MM.1S (cell line): Measurements from ENCODE around the gene NPIPA1.
"Not testable (repeated sequence)": the region's sequence is repeated elsewhere in the genome, so short reads cannot be mapped to it uniquely, and the experiment has no call there.

ENCODE experiments used
- DNase-seq: peaks from one replicate; pipeline ENCODE4 v3.0.0-alpha.2; 2015
- H2AFZ ChIP-seq: fragments of 300-600 bp; sonication (generic); 2 replicates; pipeline ENCODE4 v1.6.0; 2016; ENCODE audit warnings: antibody characterized with exemption, low read length
- H3F3A ChIP-seq: fragments of 300-600 bp; sonication (generic); 2 replicates; pipeline ENCODE4 v1.6.1; 2016; ENCODE audit warnings: mild to moderate bottlenecking, antibody characterized with exemption, low read length, moderate library complexity, mixed read lengths; ENCODE audit not compliant: insufficient read depth
- H3K27ac ChIP-seq: fragments of 300-600 bp; sonication (generic); 2 replicates; pipeline ENCODE4 v1.5.1; 2016; ENCODE audit warnings: mild to moderate bottlenecking, low read length
- H3K27me3 ChIP-seq: fragments of 300-600 bp; sonication (generic); replicated peaks from 2 replicates; pipeline ENCODE4 v1.6.0; 2016; ENCODE audit warnings: low read length; ENCODE audit not compliant: insufficient read depth
- H3K36me3 ChIP-seq: fragments of 300-600 bp; sonication (generic); replicated peaks from 2 replicates; pipeline ENCODE4 v1.6.1; 2016; ENCODE audit warnings: mild to moderate bottlenecking, low read length, mixed read lengths; ENCODE audit not compliant: insufficient read depth
- H3K4me1 ChIP-seq: fragments of 300-600 bp; sonication (generic); 2 replicates; pipeline ENCODE4 v1.6.1; 2016; ENCODE audit warnings: low read length, mixed read lengths
- H3K4me2 ChIP-seq: fragments of 300-600 bp; sonication (generic); 2 replicates; pipeline ENCODE4 v1.6.0; 2016; ENCODE audit warnings: low read depth, low read length
- H3K4me3 ChIP-seq: fragments of 300-600 bp; sonication (generic); 2 replicates; pipeline ENCODE4 v1.5.1; 2016; ENCODE audit warnings: low read length, mixed read lengths
- H3K79me2 ChIP-seq: fragments of 300-600 bp; sonication (generic); 2 replicates; pipeline ENCODE4 v1.6.1; 2016; ENCODE audit warnings: mixed run types, low read length, mixed read lengths
- H3K9ac ChIP-seq: fragments of 300-600 bp; sonication (generic); 2 replicates; pipeline ENCODE4 v1.6.1; 2016; ENCODE audit warnings: low read length, mixed read lengths
- H3K9me2 ChIP-seq: fragments of 300-600 bp; sonication (generic); replicated peaks from 2 replicates; pipeline ENCODE4 v1.6.1; 2016; ENCODE audit warnings: mild to moderate bottlenecking, low read length, mixed read lengths; ENCODE audit not compliant: insufficient read depth
- H3K9me3 ChIP-seq: fragments of 300-600 bp; sonication (generic); replicated peaks from 2 replicates; pipeline ENCODE4 v1.6.1; 2016; ENCODE audit warnings: mild to moderate bottlenecking, low read length, mixed read lengths; ENCODE audit not compliant: insufficient read depth
- H4K20me1 ChIP-seq: fragments of 300-600 bp; sonication (generic); 2 replicates; pipeline ENCODE4 v1.6.1; 2016; ENCODE audit warnings: mild to moderate bottlenecking, low read length, moderate library complexity, mixed read lengths; ENCODE audit not compliant: insufficient read depth
- EZH2 ChIP-seq: fragments of 300-600 bp; sonication (generic); optimal IDR thresholded peaks from 2 replicates; pipeline ENCODE3; 2017; ENCODE audit warnings: low read depth, mild to moderate bottlenecking, antibody characterized with exemption, low read length, mixed read lengths
- EZH2phosphoT487 ChIP-seq: fragments of 300-600 bp; sonication (generic); IDR thresholded peaks from 2 replicates; pipeline ENCODE4 v1.6.1; 2018; ENCODE audit warnings: antibody characterized with exemption, low read length
- TF ChIP-seq, protein P1 (sequence below): fragments of 300-600 bp; sonication (generic); IDR thresholded peaks from 2 replicates; pipeline ENCODE4 v1.5.1; 2016; ENCODE audit warnings: antibody characterized with exemption, low read length, mixed read lengths

Gene NPIPA1

DNA sequence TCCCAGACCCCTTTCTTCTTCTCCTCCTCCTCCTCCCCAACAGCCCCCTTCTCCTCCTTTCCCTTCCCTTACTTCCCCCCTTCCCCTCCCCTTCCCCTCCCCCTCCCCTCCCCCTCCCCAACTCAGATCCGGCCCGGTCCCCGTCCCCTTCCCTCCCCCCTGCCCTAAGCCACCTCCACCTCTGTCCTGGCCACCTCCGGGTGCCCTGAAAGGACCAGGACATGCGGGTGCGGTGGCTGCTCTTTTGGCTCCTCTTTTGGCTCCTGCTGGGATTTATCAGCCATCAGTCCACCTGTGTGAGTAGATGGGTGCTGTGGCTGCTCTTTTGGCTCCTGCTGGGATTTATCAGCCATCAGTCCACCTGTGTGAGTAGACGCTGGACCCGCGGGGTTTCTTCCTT lies 751 bp downstream of the NPIPA1 start:
- H3K9ac ChIP-seq, H3K4me2 ChIP-seq, H2AFZ ChIP-seq, H3K4me3 ChIP-seq, H4K20me1 ChIP-seq, DNase-seq, H3K27ac ChIP-seq, H3F3A ChIP-seq, H3K27me3 ChIP-seq, H3K4me1 ChIP-seq, H3K9me3 ChIP-seq, H3K9me2 ChIP-seq, H3K36me3 ChIP-seq, H3K79me2 ChIP-seq: not testable (repeated sequence)

DNA sequence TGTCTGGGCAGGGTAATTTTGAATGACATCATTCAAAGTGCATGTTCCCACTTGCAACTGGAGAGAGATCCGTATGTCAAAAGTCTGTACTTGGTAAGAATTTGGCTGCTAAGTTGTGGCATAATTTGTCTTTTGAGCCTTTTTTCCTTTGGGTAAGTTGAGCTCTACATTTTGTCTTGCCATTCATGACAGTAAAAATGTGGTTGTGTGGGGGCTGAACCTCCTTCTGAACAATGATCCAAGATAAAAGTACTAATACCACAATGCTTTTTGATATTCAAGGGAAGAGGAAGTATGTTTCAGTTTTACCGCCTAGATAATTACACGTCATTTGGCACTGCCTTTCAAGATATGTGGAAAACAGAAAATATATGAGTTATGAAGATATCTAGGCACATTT lies 5.4 kb downstream of the NPIPA1 start:
- not testable (repeated sequence) for H3F3A ChIP-seq

DNA sequence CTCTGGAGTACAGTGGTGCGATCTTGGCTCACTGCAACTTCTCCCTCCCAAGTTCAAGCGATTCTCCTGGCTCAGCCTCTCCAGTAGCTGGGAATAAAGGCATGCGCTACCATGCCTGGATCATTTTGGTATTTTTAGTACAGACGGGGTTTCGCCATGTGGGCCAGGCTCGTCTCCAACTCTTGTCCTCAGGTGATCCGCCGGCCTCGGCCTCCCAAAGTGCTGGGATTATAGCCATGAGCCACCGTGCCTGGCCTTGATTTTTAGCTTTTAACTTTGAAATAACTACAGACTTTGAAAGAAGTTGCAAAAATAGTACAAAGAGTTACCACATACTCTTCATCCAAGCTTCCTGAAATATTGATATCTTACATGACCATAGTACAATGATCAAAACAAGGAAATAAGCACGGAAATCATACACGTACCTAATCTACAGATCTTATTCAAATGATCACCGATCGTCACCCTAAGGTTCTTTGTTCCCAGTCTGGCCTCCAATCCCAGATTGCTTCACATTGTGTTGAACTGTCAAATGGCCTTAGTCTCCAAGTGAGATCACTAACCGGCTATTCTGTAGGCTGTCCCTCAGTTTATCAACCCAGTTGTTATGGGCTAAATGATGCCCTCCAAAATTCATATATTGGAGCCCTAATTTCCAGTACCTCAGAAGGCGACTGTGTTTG lies 18.4 kb downstream of the NPIPA1 start:
- TF ChIP-seq EZH2phosphoT487: no peak
- no peak for TF ChIP-seq EZH2
- TF ChIP-seq, protein P1, sequence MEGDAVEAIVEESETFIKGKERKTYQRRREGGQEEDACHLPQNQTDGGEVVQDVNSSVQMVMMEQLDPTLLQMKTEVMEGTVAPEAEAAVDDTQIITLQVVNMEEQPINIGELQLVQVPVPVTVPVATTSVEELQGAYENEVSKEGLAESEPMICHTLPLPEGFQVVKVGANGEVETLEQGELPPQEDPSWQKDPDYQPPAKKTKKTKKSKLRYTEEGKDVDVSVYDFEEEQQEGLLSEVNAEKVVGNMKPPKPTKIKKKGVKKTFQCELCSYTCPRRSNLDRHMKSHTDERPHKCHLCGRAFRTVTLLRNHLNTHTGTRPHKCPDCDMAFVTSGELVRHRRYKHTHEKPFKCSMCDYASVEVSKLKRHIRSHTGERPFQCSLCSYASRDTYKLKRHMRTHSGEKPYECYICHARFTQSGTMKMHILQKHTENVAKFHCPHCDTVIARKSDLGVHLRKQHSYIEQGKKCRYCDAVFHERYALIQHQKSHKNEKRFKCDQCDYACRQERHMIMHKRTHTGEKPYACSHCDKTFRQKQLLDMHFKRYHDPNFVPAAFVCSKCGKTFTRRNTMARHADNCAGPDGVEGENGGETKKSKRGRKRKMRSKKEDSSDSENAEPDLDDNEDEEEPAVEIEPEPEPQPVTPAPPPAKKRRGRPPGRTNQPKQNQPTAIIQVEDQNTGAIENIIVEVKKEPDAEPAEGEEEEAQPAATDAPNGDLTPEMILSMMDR: no peak
- no peaks in the 10 kb centered on the region for H3K27me3 ChIP-seq

More for the DNA sequence above, 5.4 kb downstream of the NPIPA1 start:
- DNase-seq, H3K79me2 ChIP-seq, H3K9me2 ChIP-seq, H2AFZ ChIP-seq, H3K9ac ChIP-seq, H4K20me1 ChIP-seq, H3K36me3 ChIP-seq, H3K9me3 ChIP-seq, H3K27ac ChIP-seq, H3K4me2 ChIP-seq, H3K4me1 ChIP-seq, H3K4me3 ChIP-seq, H3K27me3 ChIP-seq: not testable (repeated sequence)

DNA sequence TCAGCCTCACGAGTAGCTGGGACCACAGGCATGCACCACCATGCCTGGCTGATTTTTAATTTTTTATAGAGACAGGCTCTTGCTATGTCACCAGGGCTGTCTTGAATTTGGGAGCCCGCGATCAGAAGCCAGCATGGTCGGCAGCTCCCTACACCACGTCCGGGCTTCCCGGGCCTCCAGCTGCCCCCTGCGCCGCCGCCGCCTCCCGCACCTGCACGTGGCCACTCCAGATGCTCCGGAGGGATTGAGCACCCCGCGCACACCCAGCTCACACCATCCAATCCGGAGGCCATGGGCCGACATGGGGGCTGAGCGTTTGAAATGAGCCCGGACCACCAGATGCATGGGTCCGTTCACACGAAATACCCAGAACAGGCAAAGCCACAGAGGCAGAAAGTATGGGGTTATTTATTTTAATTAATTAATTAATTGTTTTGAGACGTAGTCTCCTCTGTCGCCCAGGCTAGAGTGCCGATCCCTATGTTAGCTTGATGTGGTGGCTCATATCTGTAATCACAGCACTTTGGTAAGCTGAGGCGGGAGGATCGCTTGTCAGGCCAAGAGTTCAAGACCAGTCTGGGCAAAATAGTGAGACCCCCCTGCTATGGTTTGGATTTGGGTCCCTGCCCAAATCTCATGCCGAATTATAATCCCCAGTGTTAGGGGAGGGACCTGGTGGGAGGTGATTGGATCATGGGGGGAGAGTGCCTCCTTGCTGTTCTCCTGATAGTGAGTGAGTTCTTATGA lies 20.5 kb downstream of the NPIPA1 start:
- H2AFZ ChIP-seq: no peak overlapping the region
- no peak overlapping the region for H3K9ac ChIP-seq
- H3K27ac ChIP-seq: no peak overlapping the region
- no peaks in the 10 kb centered on the region for H3K27me3 ChIP-seq
- no peaks in the 10 kb centered on the region for H4K20me1 ChIP-seq
- H3F3A ChIP-seq: no peaks in the 10 kb centered on the region
- H3K36me3 ChIP-seq: no peaks in the 10 kb centered on the region
- DNase-seq: no peak
- no peaks in the 10 kb centered on the region for H3K79me2 ChIP-seq
- TF ChIP-seq EZH2phosphoT487 (no peak), EZH2 (no peak)
- TF ChIP-seq, protein P1: no peak
- no peaks in the 10 kb centered on the region for H3K4me1 ChIP-seq
- H3K4me3 ChIP-seq: no peak overlapping the region
- H3K4me2 ChIP-seq: no peak overlapping the region
- no peaks in the 10 kb centered on the region for H3K9me3 ChIP-seq
- no peaks in the 10 kb centered on the region for H3K9me2 ChIP-seq

More for the DNA sequence above, 18.4 kb downstream of the NPIPA1 start:
- Histone ChIP-seq H3K4me1 (no peaks in the 10 kb centered on the region), H3K27ac (no peak overlapping the region), H3K4me2 (no peak overlapping the region), H3K36me3 (no peaks in the 10 kb centered on the region), H3K9me2 (no peaks in the 10 kb centered on the region), H3K4me3 (no peak overlapping the region), H3K79me2 (no peaks in the 10 kb centered on the region), H3F3A (no peaks in the 10 kb centered on the region), H4K20me1 (no peaks in the 10 kb centered on the region), H3K9ac (no peak overlapping the region), H3K9me3 (no peaks in the 10 kb centered on the region), H2AFZ (no peak overlapping the region)
- DNase-seq: no peak
